OCI-LY1 (cell line): ENCODE results near the gene SLC3A2.

Source experiments
- CTCF ChIP-seq: fragments of 200-600 bp; sonication (generic), shearing (Covaris generic); IDR thresholded peaks from 2 replicates; pipeline ENCODE4 v1.5.1; 2017; ENCODE audit warnings: mild to moderate bottlenecking, antibody characterized with exemption, low read length, moderate library complexity, mixed read lengths
- EZH2 ChIP-seq: fragments of 200-600 bp; sonication (generic), shearing (Covaris generic); IDR thresholded peaks from 2 replicates; pipeline ENCODE4 v1.8.0; 2017; ENCODE audit warnings: borderline replicate concordance, mixed run types, mild to moderate bottlenecking, antibody characterized with exemption, low read length, moderate library complexity, mixed read lengths

DNA sequence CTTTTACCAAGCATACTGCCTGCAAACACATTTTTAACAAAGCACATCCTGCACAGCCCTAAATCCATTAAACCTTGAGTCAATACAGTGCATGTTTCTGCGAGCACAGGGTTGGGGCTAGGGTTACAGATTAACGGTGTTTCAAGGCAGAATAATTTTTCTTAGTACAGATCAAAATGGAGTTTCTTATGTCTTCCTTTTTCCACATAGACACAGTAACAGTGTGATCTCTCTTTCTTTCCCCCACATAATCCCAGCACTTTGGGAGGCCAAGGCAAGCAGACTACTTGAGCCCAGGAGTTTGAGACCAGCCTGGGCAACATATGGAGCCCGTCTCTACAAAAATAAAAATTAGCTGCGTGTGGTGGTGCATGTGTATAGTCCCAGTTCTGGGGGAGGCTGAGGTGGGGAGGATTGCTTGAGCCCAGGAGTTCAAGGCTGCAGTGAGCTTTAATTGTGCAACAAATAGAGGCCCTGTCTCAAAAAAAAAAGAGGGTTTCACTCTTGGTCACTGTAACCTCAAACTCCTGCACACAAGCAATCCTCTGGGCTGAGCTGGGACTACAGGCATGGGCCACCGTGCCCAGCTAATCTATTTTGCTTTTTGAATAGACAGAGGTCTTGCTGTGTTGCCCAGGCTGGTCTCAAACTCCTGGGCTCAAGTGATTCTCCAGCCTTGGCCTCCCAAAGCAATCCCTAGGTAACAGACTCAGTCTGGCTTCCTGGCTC lies 19.7 kb upstream of the SLC3A2 start:
- TF ChIP-seq CTCF (no peak), EZH2 (no peak)
